ENCODE measurements around the gene ST8SIA4.

The ST8SIA4 gene

GRCh38 chr5:100861148-100861547 is 41.9 kb downstream of the ST8SIA4 start:
- Histone ChIP-seq H3K9me3 (ENCODE audit: insufficient read depth, low read depth, low read length) (no peaks in the 10 kb centered on the region), H3K27me3 (ENCODE audit: insufficient read depth, low read length) (no peaks in the 10 kb centered on the region), H3K9ac (ENCODE audit: low read depth, low read length) (no peak overlapping the region), H3K4me3 (ENCODE audit: low read length) (no peak overlapping the region), H3K36me3 (ENCODE audit: insufficient read depth, low read depth, low read length) (no peaks in the 10 kb centered on the region), H3K4me1 (ENCODE audit: insufficient read depth, low read length) (no peaks in the 10 kb centered on the region), H3K27ac (ENCODE audit: low read length) (no peak overlapping the region)

GRCh38 chr5:100860407-100860806 is 42.7 kb downstream of the ST8SIA4 start:
- Histone ChIP-seq H3K4me1 (ENCODE audit: insufficient read depth, low read length) (no peaks in the 10 kb centered on the region), H3K36me3 (ENCODE audit: insufficient read depth, low read depth, low read length) (no peaks in the 10 kb centered on the region), H3K27me3 (ENCODE audit: insufficient read depth, low read length) (no peaks in the 10 kb centered on the region), H3K4me3 (ENCODE audit: low read length) (no peak overlapping the region), H3K27ac (ENCODE audit: low read length) (no peak overlapping the region), H3K9ac (ENCODE audit: low read depth, low read length) (no peak overlapping the region), H3K9me3 (ENCODE audit: insufficient read depth, low read depth, low read length) (no peaks in the 10 kb centered on the region)

- Histone ChIP-seq H3K4me3 (ENCODE audit: low read length) (no peak overlapping the region), H3K9ac (ENCODE audit: low read depth, low read length) (no peak overlapping the region), H3K27me3 (ENCODE audit: insufficient read depth, low read length) (no peaks in the 10 kb centered on the region), H3K27ac (ENCODE audit: low read length) (no peak overlapping the region), H3K4me1 (ENCODE audit: insufficient read depth, low read length) (no peaks in the 10 kb centered on the region), H3K36me3 (ENCODE audit: insufficient read depth, low read depth, low read length) (no peaks in the 10 kb centered on the region), H3K9me3 (ENCODE audit: insufficient read depth, low read depth, low read length) (no peaks in the 10 kb centered on the region)
Measured at GRCh38 chr5:100858987-100859545, 44.0 kb downstream of the ST8SIA4 start.

- Histone ChIP-seq H3K9me3 (ENCODE audit: insufficient read depth, low read depth, low read length) (no peaks in the 10 kb centered on the region), H3K9ac (ENCODE audit: low read depth, low read length) (no peak overlapping the region), H3K36me3 (ENCODE audit: insufficient read depth, low read depth, low read length) (no peaks in the 10 kb centered on the region), H3K4me1 (ENCODE audit: insufficient read depth, low read length) (no peaks in the 10 kb centered on the region), H3K27me3 (ENCODE audit: insufficient read depth, low read length) (no peaks in the 10 kb centered on the region), H3K4me3 (ENCODE audit: low read length) (no peak overlapping the region), H3K27ac (ENCODE audit: low read length) (no peak overlapping the region)
Measured at GRCh38 chr5:100856462-100856861, 46.6 kb downstream of the ST8SIA4 start.

GRCh38 chr5:100855937-100856430 is 47.1 kb downstream of the ST8SIA4 start:
- Histone ChIP-seq H3K9ac (ENCODE audit: low read depth, low read length) (no peak overlapping the region), H3K4me1 (ENCODE audit: insufficient read depth, low read length) (no peaks in the 10 kb centered on the region), H3K27ac (ENCODE audit: low read length) (no peak overlapping the region), H3K27me3 (ENCODE audit: insufficient read depth, low read length) (no peaks in the 10 kb centered on the region), H3K36me3 (ENCODE audit: insufficient read depth, low read depth, low read length) (no peaks in the 10 kb centered on the region), H3K9me3 (ENCODE audit: insufficient read depth, low read depth, low read length) (no peaks in the 10 kb centered on the region), H3K4me3 (ENCODE audit: low read length) (no peak overlapping the region)

- no peak overlapping the region for H3K9ac ChIP-seq (ENCODE audit: low read depth, low read length)
- H3K27me3 ChIP-seq (ENCODE audit: insufficient read depth, low read length), result no peaks in the 10 kb centered on the region
- H3K36me3 ChIP-seq (ENCODE audit: insufficient read depth, low read depth, low read length), result no peaks in the 10 kb centered on the region
- H3K27ac ChIP-seq (ENCODE audit: low read length), result no peak overlapping the region
- no peak overlapping the region for H3K4me3 ChIP-seq (ENCODE audit: low read length)
- H3K4me1 ChIP-seq (ENCODE audit: insufficient read depth, low read length), result no peaks in the 10 kb centered on the region
- no peaks in the 10 kb centered on the region for H3K9me3 ChIP-seq (ENCODE audit: insufficient read depth, low read depth, low read length)
Measured at GRCh38 chr5:100855295-100855694, 47.8 kb downstream of the ST8SIA4 start.

GRCh38 chr5:100854591-100854990 is 48.5 kb downstream of the ST8SIA4 start:
- Histone ChIP-seq H3K4me3 (ENCODE audit: low read length) (no peak overlapping the region), H3K9ac (ENCODE audit: low read depth, low read length) (no peak overlapping the region), H3K4me1 (ENCODE audit: insufficient read depth, low read length) (no peaks in the 10 kb centered on the region), H3K9me3 (ENCODE audit: insufficient read depth, low read depth, low read length) (no peaks in the 10 kb centered on the region), H3K36me3 (ENCODE audit: insufficient read depth, low read depth, low read length) (no peaks in the 10 kb centered on the region), H3K27me3 (ENCODE audit: insufficient read depth, low read length) (no peaks in the 10 kb centered on the region), H3K27ac (ENCODE audit: low read length) (no peak overlapping the region)

GRCh38 chr5:100853582-100853981 is 49.5 kb downstream of the ST8SIA4 start:
- H3K4me1 ChIP-seq (ENCODE audit: insufficient read depth, low read length), result no peaks in the 10 kb centered on the region
- H3K27ac ChIP-seq (ENCODE audit: low read length), result no peak overlapping the region
- H3K36me3 ChIP-seq (ENCODE audit: insufficient read depth, low read depth, low read length), result no peaks in the 10 kb centered on the region
- no peak overlapping the region for H3K9ac ChIP-seq (ENCODE audit: low read depth, low read length)
- no peaks in the 10 kb centered on the region for H3K27me3 ChIP-seq (ENCODE audit: insufficient read depth, low read length)
- H3K4me3 ChIP-seq (ENCODE audit: low read length), result no peak overlapping the region
- H3K9me3 ChIP-seq (ENCODE audit: insufficient read depth, low read depth, low read length), result no peaks in the 10 kb centered on the region

GRCh38 chr5:100852988-100853449 is 50.1 kb downstream of the ST8SIA4 start:
- H3K4me3 ChIP-seq (ENCODE audit: low read length), result no peak overlapping the region
- H3K9ac ChIP-seq (ENCODE audit: low read depth, low read length), result no peak overlapping the region
- H3K4me1 ChIP-seq (ENCODE audit: insufficient read depth, low read length), result no peaks in the 10 kb centered on the region

GRCh38 chr5:100852051-100852450 is 51.0 kb downstream of the ST8SIA4 start:
- Histone ChIP-seq H3K4me3 (ENCODE audit: low read length) (no peak overlapping the region), H3K36me3 (ENCODE audit: insufficient read depth, low read depth, low read length) (no peaks in the 10 kb centered on the region), H3K27me3 (ENCODE audit: insufficient read depth, low read length) (no peaks in the 10 kb centered on the region), H3K4me1 (ENCODE audit: insufficient read depth, low read length) (no peaks in the 10 kb centered on the region), H3K27ac (ENCODE audit: low read length) (no peak overlapping the region), H3K9me3 (ENCODE audit: insufficient read depth, low read depth, low read length) (no peaks in the 10 kb centered on the region), H3K9ac (ENCODE audit: low read depth, low read length) (no peak overlapping the region)

More at GRCh38 chr5:100852988-100853449, 50.1 kb downstream of the ST8SIA4 start:
- Histone ChIP-seq H3K36me3 (ENCODE audit: insufficient read depth, low read depth, low read length) (no peaks in the 10 kb centered on the region), H3K9me3 (ENCODE audit: insufficient read depth, low read depth, low read length) (no peaks in the 10 kb centered on the region), H3K27ac (ENCODE audit: low read length) (no peak overlapping the region), H3K27me3 (ENCODE audit: insufficient read depth, low read length) (no peaks in the 10 kb centered on the region)

- no peak overlapping the region for H3K9ac ChIP-seq (ENCODE audit: low read depth, low read length)
- H3K36me3 ChIP-seq (ENCODE audit: insufficient read depth, low read depth, low read length), result no peaks in the 10 kb centered on the region
- no peaks in the 10 kb centered on the region for H3K27me3 ChIP-seq (ENCODE audit: insufficient read depth, low read length)
- no peaks in the 10 kb centered on the region for H3K9me3 ChIP-seq (ENCODE audit: insufficient read depth, low read depth, low read length)
- H3K27ac ChIP-seq (ENCODE audit: low read length), result no peak overlapping the region
- H3K4me3 ChIP-seq (ENCODE audit: low read length), result no peak overlapping the region
- peaks cover under 1% of the 10 kb centered on the region; the same call in 1 of the 2 replicates for H3K4me1 ChIP-seq (ENCODE audit: insufficient read depth, low read length)
Measured at GRCh38 chr5:100846772-100847171, 56.3 kb downstream of the ST8SIA4 start.

- peaks cover 13% of the 10 kb centered on the region for H3K4me1 ChIP-seq (ENCODE audit: insufficient read depth, low read length)
- no peak overlapping the region for H3K27ac ChIP-seq (ENCODE audit: low read length)
- H3K27me3 ChIP-seq (ENCODE audit: insufficient read depth, low read length), result no peaks in the 10 kb centered on the region
- no peak overlapping the region for H3K4me3 ChIP-seq (ENCODE audit: low read length)
- H3K9ac ChIP-seq (ENCODE audit: low read depth, low read length), result no peak overlapping the region
- no peaks in the 10 kb centered on the region for H3K9me3 ChIP-seq (ENCODE audit: insufficient read depth, low read depth, low read length)
- H3K36me3 ChIP-seq (ENCODE audit: insufficient read depth, low read depth, low read length), result no peaks in the 10 kb centered on the region
Measured at GRCh38 chr5:100842080-100842479, 61.0 kb downstream of the ST8SIA4 start.
